Right lung (tissue), 5 donors: ENCODE results near the gene TMEM203. TPM values are rescaled to one million over a fixed set of nuclear protein-coding genes. Genes with fewer than 3 reads are reported as not detected.
"Not testable (repeated sequence)": the region's sequence is repeated elsewhere in the genome, so short reads cannot be mapped to it uniquely, and the experiment has no call there.

ENCODE experiments used
- DNase-seq, 2 donors: peaks; one replicate each; pipeline ENCODE4 v3.0.0-alpha.2; 2013
- polyA plus RNA-seq, 5 donors: library from polyadenylated mRNA; unstranded; fragments of 120-200 nt; gene quantifications; one replicate each; pipeline versions ENCODE4 v1.2.1 to v1.2.3, GENCODE V29; 2013; ENCODE audit warnings: inconsistent platforms in 1 of 5, low replicate concordance in 1 of 5; ENCODE audit not compliant: insufficient read length in 5 of 5, insufficient read depth in 1 of 5

TMEM203 gene
- polyA plus RNA-seq, 5 donors, result 31.5 to 40.1 (median 35.4) TPM

- no peak for DNase-seq
Observed at GRCh38 chr9:137243626-137244485, 38.4 kb upstream of the TMEM203 start.

GRCh38 chr9:137243266-137243625 is 37.8 kb upstream of the TMEM203 start:
- DNase-seq, result not testable (repeated sequence)

- DNase-seq, result no peak
Observed at GRCh38 chr9:137242269-137243203, 37.1 kb upstream of the TMEM203 start.

GRCh38 chr9:137241490-137242268 is 36.2 kb upstream of the TMEM203 start:
- DNase-seq, result no peak

- DNase-seq, result peak; percentile 100
Observed at GRCh38 chr9:137240841-137241489, 35.5 kb upstream of the TMEM203 start, which contains the start of gene TUBB4B. TSS of gene TUBB4B (plus strand) at chr9:137241287. CDS start at chr9:137241361, 74 bp downstream.

GRCh38 chr9:137240318-137240840 is 34.9 kb upstream of the TMEM203 start:
- peak; percentile 88 to 92 for DNase-seq

GRCh38 chr9:137239541-137240200 is 34.2 kb upstream of the TMEM203 start:
- not testable (repeated sequence) for DNase-seq

GRCh38 chr9:137237759-137238726 is 32.6 kb upstream of the TMEM203 start:
- no peak for DNase-seq

GRCh38 chr9:137236936-137237421 is 31.5 kb upstream of the TMEM203 start:
- DNase-seq, result no peak

- peak; percentile 77 to 79 for DNase-seq
Observed at GRCh38 chr9:137236238-137236935, 30.9 kb upstream of the TMEM203 start.

GRCh38 chr9:137235424-137236237 is 30.2 kb upstream of the TMEM203 start:
- DNase-seq, result no peak

- DNase-seq, result no peak
Observed at GRCh38 chr9:137234758-137235423, 29.4 kb upstream of the TMEM203 start.

GRCh38 chr9:137234055-137234697 is 28.7 kb upstream of the TMEM203 start:
- no peak for DNase-seq

GRCh38 chr9:137233143-137233980 is 27.9 kb upstream of the TMEM203 start:
- DNase-seq, result no peak

GRCh38 chr9:137232510-137232909 is 27.1 kb upstream of the TMEM203 start:
- no peak for DNase-seq
